Activated CD4-positive, alpha-beta T cell treated with anti-CD3 and anti-CD28 coated beads, Interleukin-2, amount 10 ng/mL, durations not matched to agents 7 days and 5 days (primary cell): ENCODE measurements around the gene IKZF2. TPM values are rescaled to one million over a fixed set of nuclear protein-coding genes. Genes with fewer than 3 reads are reported as not detected.

Source experiments
- CTCF ChIA-PET: fragments of 350-600 bp; sonication (Branson Sonifier 250); formaldehyde crosslinking; loops from one replicate; lab custom pipeline; 2021; ENCODE audit warnings: antibody characterized with exemption; lab: Charles Lee
- POLR2A ChIA-PET: fragments of 350-600 bp; sonication (Branson Sonifier 250); formaldehyde crosslinking; loops from one replicate; lab custom pipeline; 2021; ENCODE audit warnings: antibody characterized with exemption; lab: Charles Lee
- DNase-seq: peaks from one replicate; pipeline ENCODE4 v3.0.0-alpha.2; 2020
- H3K27ac Mint-ChIP-seq: one replicate; pipeline ENCODE4 v1.8.0; 2021; ENCODE audit warnings: mild to moderate bottlenecking, moderate library complexity, mixed read lengths
- H3K27me3 Mint-ChIP-seq: one replicate; pipeline ENCODE4 v1.8.0; 2021; ENCODE audit warnings: mixed read lengths
- H3K36me3 Mint-ChIP-seq: one replicate; pipeline ENCODE4 v1.8.0; 2021; ENCODE audit warnings: low read depth, mixed read lengths
- H3K4me1 Mint-ChIP-seq: one replicate; pipeline ENCODE4 v1.8.0; 2021; ENCODE audit warnings: mixed read lengths
- H3K4me3 Mint-ChIP-seq: one replicate; pipeline ENCODE4 v1.8.0; 2021; ENCODE audit warnings: mild to moderate bottlenecking, moderate library complexity, mixed read lengths
- H3K9me3 Mint-ChIP-seq: one replicate; pipeline ENCODE4 v1.8.0; 2021; ENCODE audit warnings: mixed read lengths
- total RNA-seq, 2 experiments: library from RNA; stranded (reverse); gene quantifications; one replicate each; pipeline ENCODE4 v1.2.3, GENCODE V29; 2021

Gene IKZF2
- total RNA-seq, 2 experiments from 2014 or later: 5.1 TPM

GRCh38 chr2:213105212-213105611 is 46.2 kb downstream of the IKZF2 start:
- peaks cover 2% of the 10 kb centered on the region for H3K27me3 Mint-ChIP-seq
- DNase-seq: no peak
- H3K27ac Mint-ChIP-seq: peak overlapping the region; percentile 2
- no peaks in the 10 kb centered on the region for H3K36me3 Mint-ChIP-seq
- ChIA-PET CTCF (interaction anchor here (0.7 kb wide), 1 partner anchor 703 kb away, joined by 3 read pairs; no protein-coding TSS in a partner anchor), POLR2A (no interaction called here)
- H3K4me1 Mint-ChIP-seq: peaks cover 29% of the 10 kb centered on the region
- no peak overlapping the region for H3K4me3 Mint-ChIP-seq
- peaks cover 2% of the 10 kb centered on the region for H3K9me3 Mint-ChIP-seq

- peaks cover 29% of the 10 kb centered on the region for H3K4me1 Mint-ChIP-seq
- H3K27ac Mint-ChIP-seq: peak overlapping the region; percentile 2
- H3K9me3 Mint-ChIP-seq: peaks cover 2% of the 10 kb centered on the region
- CTCF ChIA-PET: interaction anchor here (0.7 kb wide), 1 partner anchor 702 kb away, joined by 3 read pairs; no protein-coding TSS in a partner anchor
- peaks cover 2% of the 10 kb centered on the region for H3K27me3 Mint-ChIP-seq
- H3K4me3 Mint-ChIP-seq: no peak overlapping the region
- no peaks in the 10 kb centered on the region for H3K36me3 Mint-ChIP-seq
- DNase-seq: no peak
- POLR2A ChIA-PET: no interaction called here
These were observed 46.6 kb downstream of the IKZF2 start for GRCh38 chr2:213104903-213105202.

GRCh38 chr2:213104092-213104902 is 47.1 kb downstream of the IKZF2 start:
- H3K9me3 Mint-ChIP-seq: peaks cover 2% of the 10 kb centered on the region
- H3K4me3 Mint-ChIP-seq: peak overlapping the region; percentile 33
- POLR2A ChIA-PET: no interaction called here
- CTCF ChIA-PET: no interaction called here
- no peak for DNase-seq
- peaks cover 4% of the 10 kb centered on the region for H3K27me3 Mint-ChIP-seq
- H3K4me1 Mint-ChIP-seq: peaks cover 30% of the 10 kb centered on the region
- H3K36me3 Mint-ChIP-seq: no peaks in the 10 kb centered on the region
- peak overlapping the region; percentile 84 for H3K27ac Mint-ChIP-seq

GRCh38 chr2:213101692-213102460 is 49.5 kb downstream of the IKZF2 start:
- Mint-ChIP-seq H3K36me3 (no peaks in the 10 kb centered on the region), H3K27me3 (peaks cover 5% of the 10 kb centered on the region), H3K9me3 (peaks cover 2% of the 10 kb centered on the region), H3K4me1 (peaks cover 27% of the 10 kb centered on the region), H3K27ac (no peak overlapping the region), H3K4me3 (no peak overlapping the region)
- ChIA-PET CTCF (no interaction called here), POLR2A (no interaction called here)
- no peak for DNase-seq

- H3K27ac Mint-ChIP-seq: no peak overlapping the region
- H3K36me3 Mint-ChIP-seq: no peaks in the 10 kb centered on the region
- ChIA-PET CTCF (no interaction called here), POLR2A (no interaction called here)
- peaks cover 2% of the 10 kb centered on the region for H3K9me3 Mint-ChIP-seq
- H3K4me3 Mint-ChIP-seq: no peak overlapping the region
- DNase-seq: no peak
- H3K4me1 Mint-ChIP-seq: peaks cover 27% of the 10 kb centered on the region
- peaks cover 5% of the 10 kb centered on the region for H3K27me3 Mint-ChIP-seq
These were observed 50.3 kb downstream of the IKZF2 start for GRCh38 chr2:213101109-213101508.

GRCh38 chr2:213098612-213099011 is 52.8 kb downstream of the IKZF2 start:
- H3K27me3 Mint-ChIP-seq: peaks cover 3% of the 10 kb centered on the region
- H3K9me3 Mint-ChIP-seq: no peaks in the 10 kb centered on the region
- peaks cover 13% of the 10 kb centered on the region for H3K4me1 Mint-ChIP-seq
- no peaks in the 10 kb centered on the region for H3K36me3 Mint-ChIP-seq
- POLR2A ChIA-PET: no interaction called here
- no peak for DNase-seq
- no peak overlapping the region for H3K4me3 Mint-ChIP-seq
- CTCF ChIA-PET: no interaction called here
- no peak overlapping the region for H3K27ac Mint-ChIP-seq

GRCh38 chr2:213091765-213092164 is 59.6 kb downstream of the IKZF2 start:
- CTCF ChIA-PET: no interaction called here
- DNase-seq: no peak

GRCh38 chr2:213090772-213091171 is 60.6 kb downstream of the IKZF2 start:
- DNase-seq: no peak
- Mint-ChIP-seq H3K36me3 (no peaks in the 10 kb centered on the region), H3K27ac (no peak overlapping the region), H3K9me3 (no peaks in the 10 kb centered on the region), H3K4me3 (no peak overlapping the region), H3K4me1 (no peaks in the 10 kb centered on the region), H3K27me3 (no peaks in the 10 kb centered on the region)
- ChIA-PET CTCF (no interaction called here), POLR2A (no interaction called here)

More at GRCh38 chr2:213091765-213092164, 59.6 kb downstream of the IKZF2 start:
- H3K27ac Mint-ChIP-seq: no peak overlapping the region
- H3K27me3 Mint-ChIP-seq: no peaks in the 10 kb centered on the region
- no peaks in the 10 kb centered on the region for H3K36me3 Mint-ChIP-seq
- no peaks in the 10 kb centered on the region for H3K9me3 Mint-ChIP-seq
- POLR2A ChIA-PET: no interaction called here
- no peaks in the 10 kb centered on the region for H3K4me1 Mint-ChIP-seq
- H3K4me3 Mint-ChIP-seq: no peak overlapping the region

- Mint-ChIP-seq H3K9me3 (no peaks in the 10 kb centered on the region), H3K27me3 (no peaks in the 10 kb centered on the region), H3K36me3 (no peaks in the 10 kb centered on the region), H3K4me3 (no peak overlapping the region), H3K4me1 (no peaks in the 10 kb centered on the region), H3K27ac (no peak overlapping the region)
- POLR2A ChIA-PET: no interaction called here
- DNase-seq: no peak
- CTCF ChIA-PET: interaction anchor here (1.3 kb wide), 1 partner anchor 10 kb away, joined by 3 read pairs; no protein-coding TSS in a partner anchor
These were observed 62.0 kb downstream of the IKZF2 start for GRCh38 chr2:213089438-213089837.

- no peak for DNase-seq
- no peaks in the 10 kb centered on the region for H3K36me3 Mint-ChIP-seq
- no peaks in the 10 kb centered on the region for H3K9me3 Mint-ChIP-seq
- ChIA-PET POLR2A (no interaction called here), CTCF (no interaction called here)
- H3K4me1 Mint-ChIP-seq: no peaks in the 10 kb centered on the region
- H3K27ac Mint-ChIP-seq: no peak overlapping the region
- no peaks in the 10 kb centered on the region for H3K27me3 Mint-ChIP-seq
- H3K4me3 Mint-ChIP-seq: no peak overlapping the region
These were observed 64.4 kb downstream of the IKZF2 start for GRCh38 chr2:213087040-213087439.

- CTCF ChIA-PET: no interaction called here
- no peaks in the 10 kb centered on the region for H3K27me3 Mint-ChIP-seq
- no peaks in the 10 kb centered on the region for H3K36me3 Mint-ChIP-seq
- no peak overlapping the region for H3K4me3 Mint-ChIP-seq
- DNase-seq: no peak
- H3K27ac Mint-ChIP-seq: no peak overlapping the region
- no peaks in the 10 kb centered on the region for H3K9me3 Mint-ChIP-seq
- POLR2A ChIA-PET: no interaction called here
- no peaks in the 10 kb centered on the region for H3K4me1 Mint-ChIP-seq
These were observed 64.8 kb downstream of the IKZF2 start for GRCh38 chr2:213086571-213086970.

- no peak overlapping the region for H3K4me3 Mint-ChIP-seq
These were observed 65.4 kb downstream of the IKZF2 start for GRCh38 chr2:213086050-213086449.

GRCh38 chr2:213085538-213085937 is 65.9 kb downstream of the IKZF2 start:
- ChIA-PET CTCF (no interaction called here), POLR2A (no interaction called here)
- no peaks in the 10 kb centered on the region for H3K36me3 Mint-ChIP-seq
- DNase-seq: no peak
- peaks cover 3% of the 10 kb centered on the region for H3K9me3 Mint-ChIP-seq
- no peaks in the 10 kb centered on the region for H3K4me1 Mint-ChIP-seq
- H3K4me3 Mint-ChIP-seq: no peak overlapping the region
- H3K27ac Mint-ChIP-seq: no peak overlapping the region
- no peaks in the 10 kb centered on the region for H3K27me3 Mint-ChIP-seq

More at GRCh38 chr2:213086050-213086449, 65.4 kb downstream of the IKZF2 start:
- Mint-ChIP-seq H3K36me3 (no peaks in the 10 kb centered on the region), H3K9me3 (peaks cover 3% of the 10 kb centered on the region), H3K27ac (no peak overlapping the region), H3K4me1 (no peaks in the 10 kb centered on the region), H3K27me3 (no peaks in the 10 kb centered on the region)
- DNase-seq: no peak
- ChIA-PET CTCF (no interaction called here), POLR2A (no interaction called here)
